ENCODE results near the gene SCUBE1.
A peak's percentile ranks its signal among the peaks of the same experiment; 100 is the strongest.

SCUBE1 gene

DNA sequence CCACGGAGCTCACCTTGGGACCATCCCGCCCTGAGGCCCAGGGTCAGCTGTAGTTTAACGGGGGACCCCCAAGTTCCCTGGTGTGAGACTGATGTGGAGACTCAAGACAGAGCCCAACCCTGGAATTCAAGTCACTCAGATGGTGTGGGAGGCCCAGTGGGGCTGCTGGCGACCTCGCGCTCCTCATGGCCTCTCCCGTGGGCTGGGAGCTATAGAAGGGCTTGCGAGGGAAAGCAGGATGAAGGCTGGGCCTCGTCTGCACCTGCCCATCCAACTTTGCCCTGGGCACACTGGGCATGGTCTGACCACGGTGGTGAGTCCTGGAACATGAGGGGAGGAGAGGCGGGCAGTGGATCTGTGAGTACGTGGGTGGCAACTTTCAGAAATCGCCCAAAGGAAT, 142.6 kb downstream of the SCUBE1 start:
- no peak for DNase-seq (ENCODE audit: low spot score)
- Mint-ChIP-seq H3K36me3 (ENCODE audit: low read depth) (no peaks in the 10 kb centered on the region), H3K4me3 (no peak overlapping the region), H3K27ac (peak overlapping the region; percentile 74), H3K9me3 (no peaks in the 10 kb centered on the region), H3K4me1 (ENCODE audit: low read depth) (no peaks in the 10 kb centered on the region), H3K27me3 (ENCODE audit: low read depth) (no peaks in the 10 kb centered on the region)

DNA sequence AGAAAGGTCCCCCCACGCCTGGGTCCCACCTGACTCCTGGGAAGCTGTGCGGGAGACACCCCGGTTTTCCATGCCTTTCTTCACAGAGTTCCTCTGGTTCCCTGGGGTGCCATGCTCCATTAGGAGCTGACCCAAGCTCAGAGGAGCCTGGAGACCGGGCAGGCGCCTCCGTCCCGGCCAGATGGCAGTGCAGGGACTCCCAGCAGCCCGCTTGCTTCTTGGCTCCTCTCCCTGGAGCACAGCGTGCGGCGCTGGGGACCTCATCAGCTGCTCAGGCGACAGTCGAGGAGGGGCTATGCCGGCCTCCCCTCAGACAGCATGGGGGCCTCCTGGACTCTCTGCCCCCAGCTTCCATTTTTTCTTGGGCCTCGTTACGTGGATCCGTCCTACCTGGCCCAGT, 143.1 kb downstream of the SCUBE1 start:
- Mint-ChIP-seq H3K9me3 (no peaks in the 10 kb centered on the region), H3K27me3 (ENCODE audit: low read depth) (no peaks in the 10 kb centered on the region), H3K4me1 (ENCODE audit: low read depth) (no peaks in the 10 kb centered on the region), H3K4me3 (no peak overlapping the region), H3K27ac (no peak overlapping the region), H3K36me3 (ENCODE audit: low read depth) (no peaks in the 10 kb centered on the region)
- DNase-seq (ENCODE audit: low spot score): no peak

DNA sequence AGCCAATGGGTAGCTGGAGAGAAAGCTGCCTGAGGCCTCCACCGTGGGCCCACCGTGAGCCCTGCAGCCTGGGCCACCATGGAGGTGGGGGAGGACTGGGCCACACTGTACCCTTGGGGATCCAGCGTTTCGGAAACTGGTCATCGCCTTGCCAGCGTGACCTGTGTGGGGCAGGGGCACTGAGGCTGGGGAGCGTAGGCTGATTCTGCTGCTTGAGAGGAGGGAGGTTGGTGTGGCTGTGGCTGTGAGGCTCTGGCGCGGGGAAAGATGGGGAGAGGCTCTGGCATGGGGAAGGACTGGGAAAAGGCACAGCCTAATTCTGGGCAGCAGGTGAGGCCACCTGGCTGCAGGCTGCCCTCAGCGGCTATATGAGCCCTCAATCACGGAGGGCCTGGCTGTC, 143.6 kb downstream of the SCUBE1 start:
- no peaks in the 10 kb centered on the region for H3K9me3 Mint-ChIP-seq
- DNase-seq (ENCODE audit: low spot score): no peak
- no peaks in the 10 kb centered on the region for H3K4me1 Mint-ChIP-seq (ENCODE audit: low read depth)
- no peaks in the 10 kb centered on the region for H3K36me3 Mint-ChIP-seq (ENCODE audit: low read depth)
- peaks cover 5% of the 10 kb centered on the region for H3K27me3 Mint-ChIP-seq (ENCODE audit: low read depth)
- no peak overlapping the region for H3K4me3 Mint-ChIP-seq
- H3K27ac Mint-ChIP-seq: no peak overlapping the region

DNA sequence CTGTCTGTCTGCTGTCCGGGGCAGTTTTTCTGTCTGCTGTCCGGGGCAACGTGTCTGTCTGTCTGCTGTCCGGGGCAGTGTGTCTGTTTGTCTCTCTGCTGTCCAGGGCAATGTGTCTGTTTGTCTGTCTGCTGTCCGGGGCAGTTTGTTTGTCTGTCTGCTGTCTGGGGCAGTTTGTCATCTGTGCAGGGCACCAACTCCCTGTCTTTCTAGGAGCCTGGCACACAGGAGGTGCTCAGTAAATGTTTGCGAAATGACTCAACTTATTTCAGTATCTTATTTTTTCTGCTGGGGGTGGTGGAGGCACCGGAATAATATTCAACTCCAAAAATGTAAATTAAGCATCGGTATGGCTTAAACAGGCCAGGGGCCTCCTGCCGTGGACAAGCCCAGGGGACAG, 144.2 kb downstream of the SCUBE1 start:
- DNase-seq (ENCODE audit: low spot score): no peak
- Mint-ChIP-seq H3K9me3 (no peaks in the 10 kb centered on the region), H3K4me1 (ENCODE audit: low read depth) (no peaks in the 10 kb centered on the region), H3K27me3 (ENCODE audit: low read depth) (peaks cover 10% of the 10 kb centered on the region), H3K36me3 (ENCODE audit: low read depth) (no peaks in the 10 kb centered on the region), H3K4me3 (no peak overlapping the region), H3K27ac (no peak overlapping the region)

DNA sequence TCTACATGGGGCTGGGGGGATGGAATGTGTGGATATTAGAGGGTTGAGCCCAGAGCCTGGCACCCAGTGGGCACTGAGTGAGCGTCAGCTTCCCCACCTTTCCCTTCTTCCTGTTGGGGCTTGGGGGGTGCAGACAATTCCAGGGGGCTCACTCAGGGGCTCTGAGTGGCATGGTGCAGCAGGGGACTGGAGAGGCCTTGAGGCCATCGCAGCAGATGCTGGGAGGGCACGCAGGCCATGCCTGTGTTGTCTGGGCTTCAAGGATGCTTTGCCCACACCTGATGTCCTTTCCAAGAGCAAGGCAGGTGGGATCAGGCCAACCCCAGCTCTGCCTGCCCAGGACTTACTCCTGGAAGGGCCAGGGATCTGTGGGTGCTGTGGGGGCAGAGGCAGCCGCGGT, 145.0 kb downstream of the SCUBE1 start:
- H3K27me3 Mint-ChIP-seq (ENCODE audit: low read depth): peaks cover 13% of the 10 kb centered on the region
- DNase-seq (ENCODE audit: low spot score): no peak
- no peaks in the 10 kb centered on the region for H3K36me3 Mint-ChIP-seq (ENCODE audit: low read depth)
- no peaks in the 10 kb centered on the region for H3K4me1 Mint-ChIP-seq (ENCODE audit: low read depth)
- no peak overlapping the region for H3K27ac Mint-ChIP-seq
- no peaks in the 10 kb centered on the region for H3K9me3 Mint-ChIP-seq
- no peak overlapping the region for H3K4me3 Mint-ChIP-seq

DNA sequence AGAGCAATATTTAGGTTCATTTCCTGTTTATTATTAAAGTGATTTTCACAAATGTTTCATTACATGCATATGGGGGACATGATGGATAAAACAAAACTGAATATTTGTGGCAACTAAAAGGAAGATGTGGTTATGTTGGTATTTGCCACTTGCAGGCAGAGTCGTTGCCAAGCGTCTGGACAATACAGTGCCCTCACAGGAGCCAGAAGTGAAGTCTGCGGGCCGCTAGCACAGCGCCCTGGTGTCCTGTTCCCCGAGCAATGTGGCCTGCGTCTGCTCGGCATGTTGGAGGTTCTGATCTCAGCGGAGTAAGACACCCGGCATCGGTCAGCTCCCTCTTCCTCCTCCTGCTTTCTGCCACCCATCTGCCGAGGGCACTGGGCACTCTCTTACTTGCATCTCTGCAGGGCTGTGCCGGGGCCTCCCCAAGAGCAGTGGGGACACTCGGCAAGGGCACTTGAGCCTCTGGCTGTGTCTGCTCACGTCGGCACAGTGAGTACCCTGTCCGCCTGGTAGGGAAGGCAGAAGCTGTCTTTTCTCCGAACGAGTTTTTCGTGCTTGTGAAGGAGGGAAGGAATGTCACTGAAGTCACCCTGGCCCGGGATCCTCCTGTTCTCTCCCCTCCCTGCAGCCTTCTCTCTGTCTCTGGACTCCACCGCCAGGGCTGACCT, 145.8 kb downstream of the SCUBE1 start:
- H3K36me3 Mint-ChIP-seq (ENCODE audit: low read depth): no peaks in the 10 kb centered on the region
- DNase-seq (ENCODE audit: low spot score): no peak
- H3K4me1 Mint-ChIP-seq (ENCODE audit: low read depth): no peaks in the 10 kb centered on the region
- peaks cover 13% of the 10 kb centered on the region for H3K27me3 Mint-ChIP-seq (ENCODE audit: low read depth)
- no peak overlapping the region for H3K27ac Mint-ChIP-seq
- H3K9me3 Mint-ChIP-seq: no peaks in the 10 kb centered on the region
- no peak overlapping the region for H3K4me3 Mint-ChIP-seq

DNA sequence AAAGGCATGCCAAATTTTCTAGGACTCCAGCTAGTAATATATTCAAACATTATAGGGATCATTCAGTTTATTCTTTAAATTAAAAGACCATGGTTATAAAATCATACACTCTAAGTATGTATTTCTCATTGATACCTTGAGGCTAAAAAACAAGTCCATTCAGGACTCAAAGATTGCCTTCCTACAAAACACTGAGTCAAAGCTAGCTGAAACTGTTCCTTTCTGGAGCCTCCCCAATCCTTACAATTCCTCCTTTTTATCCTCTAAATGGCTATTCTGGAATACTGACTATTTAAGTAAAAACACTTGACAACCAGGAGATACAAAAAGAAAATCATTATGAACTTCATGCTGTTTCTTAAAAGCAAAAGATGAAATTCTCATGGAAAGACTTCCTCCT, 151.3 kb downstream of the SCUBE1 start:
- peaks cover 18% of the 10 kb centered on the region for H3K9me3 Mint-ChIP-seq
- no peak overlapping the region for H3K27ac Mint-ChIP-seq
- peaks cover 5% of the 10 kb centered on the region for H3K36me3 Mint-ChIP-seq (ENCODE audit: low read depth)
- peaks cover 24% of the 10 kb centered on the region for H3K27me3 Mint-ChIP-seq (ENCODE audit: low read depth)
- peaks cover 6% of the 10 kb centered on the region for H3K4me1 Mint-ChIP-seq (ENCODE audit: low read depth)
- H3K4me3 Mint-ChIP-seq: no peak overlapping the region
- DNase-seq (ENCODE audit: low spot score): no peak

DNA sequence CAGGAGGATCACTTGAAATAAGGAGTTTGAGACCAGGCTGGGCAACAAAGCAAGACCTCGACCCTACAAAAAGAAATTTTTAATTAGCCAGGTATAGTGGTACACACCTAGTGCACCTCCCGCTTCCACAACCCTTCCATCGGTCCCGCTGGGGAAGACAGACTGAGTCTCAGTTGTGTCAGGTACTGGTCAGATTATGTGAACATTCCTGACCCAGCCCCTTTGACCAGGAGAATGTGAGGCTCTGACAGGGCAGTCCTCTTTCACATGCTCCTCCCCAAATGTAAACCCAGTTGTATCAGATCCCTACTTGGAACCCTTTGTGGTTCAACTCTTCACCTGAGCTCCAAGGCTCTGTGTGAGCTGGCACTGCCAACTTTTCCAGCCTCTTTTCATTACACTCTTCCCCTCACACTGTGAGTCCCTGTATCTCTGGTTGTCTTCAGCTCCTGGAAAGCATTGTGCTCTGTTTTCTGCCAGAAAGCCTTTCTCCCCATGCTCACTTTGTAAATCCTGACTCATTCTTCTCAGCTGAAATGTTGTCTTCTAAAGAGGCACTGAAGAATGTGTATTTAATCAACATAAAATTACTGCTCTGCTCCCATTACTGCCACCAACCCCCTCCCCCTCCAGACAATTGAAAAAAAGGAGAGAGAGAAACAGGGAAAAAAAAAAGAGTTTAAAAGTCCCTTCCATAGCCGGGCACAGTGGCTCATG, 154.2 kb downstream of the SCUBE1 start:
- Mint-ChIP-seq H3K27ac (peak overlapping the region; percentile 82), H3K4me3 (peak overlapping the region; percentile 62)

DNA sequence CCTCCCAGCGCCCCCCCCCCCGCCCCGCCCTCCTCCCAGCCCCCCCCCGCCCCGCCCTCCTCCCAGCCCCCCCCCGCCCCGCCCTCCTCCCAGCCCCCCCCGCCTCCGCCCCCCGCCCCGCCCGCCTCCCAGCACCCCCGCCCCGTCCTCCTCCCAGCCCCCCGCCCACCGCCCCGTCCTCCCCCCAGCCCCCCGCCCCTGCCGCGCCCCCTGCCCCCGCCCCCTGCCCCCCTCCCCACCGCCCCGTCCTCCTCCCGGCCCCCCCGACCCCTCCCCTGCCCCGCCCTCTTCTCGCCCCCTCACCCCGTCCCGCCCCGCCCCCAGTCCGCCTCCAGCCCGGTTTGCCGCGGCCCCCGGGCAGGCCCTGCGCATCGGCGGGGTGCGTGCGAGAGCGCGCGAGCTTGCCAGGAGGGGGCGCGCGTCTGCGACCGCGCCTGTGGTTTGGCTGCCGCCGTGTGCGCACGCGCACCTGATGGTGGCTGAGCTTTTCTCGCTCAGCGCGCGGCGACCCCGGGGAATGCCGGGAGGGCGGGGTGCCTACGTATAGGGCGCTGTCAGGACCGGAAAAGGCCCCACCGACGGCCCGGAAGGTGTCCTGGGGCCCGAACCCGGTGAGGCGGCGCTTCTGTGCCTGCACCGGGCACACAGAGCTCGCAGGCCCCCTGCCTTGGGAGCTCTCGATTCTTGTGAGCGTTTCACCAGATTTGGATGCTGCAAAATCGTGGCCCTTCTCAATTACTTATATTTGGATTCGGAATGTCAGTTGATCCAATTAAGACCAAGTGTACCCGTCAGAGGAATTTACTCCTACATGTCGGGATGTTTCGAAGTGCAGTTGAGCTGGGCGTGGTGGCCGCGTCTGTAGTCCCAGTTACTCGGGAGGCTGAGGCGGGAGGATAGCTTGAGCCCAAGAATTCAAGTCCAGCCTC, 155.7 kb downstream of the SCUBE1 start:
- Mint-ChIP-seq H3K27me3 (ENCODE audit: low read depth) (peaks cover 11% of the 10 kb centered on the region), H3K4me3 (peak overlapping the region; percentile 86), H3K4me1 (ENCODE audit: low read depth) (peaks cover 18% of the 10 kb centered on the region), H3K27ac (peak overlapping the region; percentile 95), H3K9me3 (peaks cover 18% of the 10 kb centered on the region), H3K36me3 (ENCODE audit: low read depth) (peaks cover 7% of the 10 kb centered on the region)
- DNase-seq (ENCODE audit: low spot score): peak; percentile 98

More for the DNA sequence above, 154.2 kb downstream of the SCUBE1 start:
- peaks cover 18% of the 10 kb centered on the region for H3K9me3 Mint-ChIP-seq
- H3K36me3 Mint-ChIP-seq (ENCODE audit: low read depth): peaks cover 7% of the 10 kb centered on the region
- H3K27me3 Mint-ChIP-seq (ENCODE audit: low read depth): peaks cover 14% of the 10 kb centered on the region
- H3K4me1 Mint-ChIP-seq (ENCODE audit: low read depth): peaks cover 17% of the 10 kb centered on the region
- no peak for DNase-seq (ENCODE audit: low spot score)

DNA sequence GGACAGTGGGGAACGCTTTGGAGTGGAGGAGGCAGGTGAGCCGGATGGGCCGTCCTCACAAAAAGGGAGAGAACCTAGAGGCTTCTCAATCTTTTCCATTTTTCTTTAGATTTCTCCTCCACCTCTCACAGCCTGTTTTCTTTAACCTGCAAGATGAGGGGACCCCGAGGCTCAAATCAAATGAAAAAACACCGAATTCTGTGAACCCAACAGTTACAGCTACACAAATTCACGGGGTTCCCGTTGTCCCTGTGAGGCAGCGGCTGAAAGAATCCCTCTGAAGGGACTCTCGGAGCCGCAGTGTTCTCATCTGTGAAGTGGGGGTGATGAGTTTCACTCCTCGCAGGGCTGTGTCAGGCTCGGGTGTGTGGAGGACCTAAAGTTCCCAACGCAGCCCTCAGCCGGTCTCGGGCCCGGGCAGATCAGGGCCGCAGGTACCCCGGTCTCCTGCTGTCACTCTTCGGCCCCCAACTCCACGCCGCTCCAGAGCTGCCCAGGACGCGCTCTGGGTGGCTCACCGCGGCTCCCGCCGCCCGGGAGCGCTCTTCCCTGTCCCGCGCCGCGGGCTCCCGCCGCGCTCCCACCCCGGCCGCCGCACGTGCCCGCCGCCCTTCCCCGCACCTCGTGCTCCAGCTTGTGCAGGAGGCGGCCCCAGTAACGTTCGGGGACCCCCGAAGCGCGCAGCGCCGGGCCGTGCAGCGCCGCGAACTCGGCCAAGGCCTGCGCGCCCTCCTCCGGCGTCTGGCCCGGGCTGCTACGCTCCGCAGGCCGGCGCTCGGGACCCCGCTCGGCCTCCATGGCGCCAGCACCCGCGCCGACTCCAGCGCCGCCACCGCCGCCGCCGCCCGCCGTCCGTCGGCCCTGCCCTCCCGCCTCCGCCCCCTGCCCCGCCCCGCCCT, 156.7 kb downstream of the SCUBE1 start, which contains the start of gene TTLL12:
Gene TTLL12, minus strand, starts transcription at position 863 of the 899 bp plus-strand sequence. Its CDS starts 65 bp downstream, at position 798.
- Mint-ChIP-seq H3K27me3 (ENCODE audit: low read depth) (peaks cover 7% of the 10 kb centered on the region), H3K9me3 (peaks cover 13% of the 10 kb centered on the region), H3K4me1 (ENCODE audit: low read depth) (peaks cover 20% of the 10 kb centered on the region), H3K27ac (peak within 1 kb of the TSS; percentile 95), H3K4me3 (peak within 1 kb of the TSS; percentile 86), H3K36me3 (ENCODE audit: low read depth) (peaks cover 9% of the 10 kb centered on the region)
- peak; percentile 60 for DNase-seq (ENCODE audit: low spot score)

DNA sequence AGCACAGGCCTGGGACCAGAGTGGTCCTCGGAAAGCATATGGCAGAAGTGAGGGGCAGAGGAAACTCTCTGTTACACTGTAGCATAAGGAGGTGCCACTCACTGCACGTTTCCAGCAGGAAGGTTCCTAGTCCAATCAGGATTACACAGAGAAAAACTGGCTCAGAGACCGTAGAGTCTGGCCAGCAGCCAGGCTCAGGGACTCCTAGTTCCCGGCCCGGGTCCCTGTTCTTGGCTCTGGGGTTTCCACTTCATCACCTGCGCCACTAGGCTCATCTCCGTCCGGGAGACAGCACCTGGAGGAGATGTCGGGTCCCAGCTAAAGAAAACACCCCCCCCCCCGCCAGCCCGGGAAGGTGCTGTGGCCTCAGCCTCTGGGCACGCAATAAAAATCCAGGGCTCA, 157.3 kb downstream of the SCUBE1 start:
- Mint-ChIP-seq H3K36me3 (ENCODE audit: low read depth) (peaks cover 7% of the 10 kb centered on the region), H3K4me3 (peak overlapping the region; percentile 84), H3K27ac (no peak overlapping the region), H3K9me3 (peaks cover 6% of the 10 kb centered on the region), H3K27me3 (ENCODE audit: low read depth) (peaks cover 3% of the 10 kb centered on the region), H3K4me1 (ENCODE audit: low read depth) (peaks cover 20% of the 10 kb centered on the region)
- no peak for DNase-seq (ENCODE audit: low spot score)

DNA sequence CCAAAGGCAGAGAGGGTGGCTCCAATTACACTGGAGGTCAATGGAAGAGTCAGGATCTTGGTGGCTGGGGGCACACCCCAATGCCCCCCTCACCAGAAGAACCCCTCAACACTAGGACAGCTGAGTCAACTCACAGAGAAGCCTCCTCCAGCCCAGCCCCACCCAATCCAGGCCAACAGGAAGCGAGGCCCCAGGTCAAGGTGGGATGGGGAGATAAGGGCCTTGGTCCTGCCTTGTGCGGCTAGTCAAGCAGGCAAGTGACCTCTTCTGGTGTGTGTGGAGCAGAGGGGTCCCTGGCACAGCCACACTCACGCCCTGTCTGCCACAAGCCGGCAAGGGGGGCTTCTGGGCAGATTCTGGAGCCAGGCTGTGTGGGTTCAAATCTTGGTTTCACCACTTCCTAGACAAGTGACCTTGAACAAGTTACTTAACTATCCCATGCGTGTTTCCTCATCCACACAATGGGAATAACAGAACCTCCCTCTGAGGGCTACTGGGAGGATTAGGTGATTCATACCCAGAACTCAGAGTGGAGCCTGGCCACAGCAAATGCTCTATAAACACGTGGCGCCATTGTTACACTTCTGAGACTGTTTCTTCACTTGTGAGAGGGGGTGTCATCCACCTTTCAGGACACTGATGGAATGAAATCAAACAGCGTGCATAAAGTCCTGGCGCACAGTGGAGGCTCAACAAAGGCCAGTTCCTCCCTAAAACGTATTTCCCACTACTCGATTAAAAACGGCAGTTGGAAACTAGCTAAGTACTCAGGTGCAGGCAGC, 159.5 kb downstream of the SCUBE1 start:
- Mint-ChIP-seq H3K27ac (no peak overlapping the region), H3K9me3 (no peaks in the 10 kb centered on the region), H3K36me3 (ENCODE audit: low read depth) (peaks cover 15% of the 10 kb centered on the region), H3K4me1 (ENCODE audit: low read depth) (peaks cover 14% of the 10 kb centered on the region), H3K27me3 (ENCODE audit: low read depth) (no peaks in the 10 kb centered on the region), H3K4me3 (no peak overlapping the region)
- DNase-seq (ENCODE audit: low spot score): no peak

All from T-helper 2 cell treated with Interferon-gamma antibody and Interleukin-4, amounts not matched to agents 5 μg/mL and 100 μg/mL, for 36 hours (primary cell).